Calu3 (cell line): ENCODE measurements around the gene MAP1LC3B. TPM values are rescaled to one million over a fixed set of nuclear protein-coding genes. Genes with fewer than 3 reads are reported as not detected.

Source experiments
- BruUV-seq: library from RNA; stranded (reverse); fragments of 400-500 nt; replicated peaks from 2 replicates; lab custom pipeline; 2021; lab: Mats Ljungman, UMichigan
- CTCF ChIA-PET: fragments of 300-600 bp; sonication (Branson Sonifier 250); formaldehyde crosslinking; loops from one replicate; lab custom pipeline; 2022; ENCODE audit warnings: antibody characterized with exemption; lab: Charles Lee
- DNase-seq: peaks from one replicate; pipeline ENCODE4 v3.0.0; 2022
- H3K27ac Mint-ChIP-seq: one replicate; pipeline ENCODE4 v1.8.0; 2022; ENCODE audit warnings: mixed read lengths; ENCODE audit not compliant: unreplicated experiment
- H3K27me3 Mint-ChIP-seq: one replicate; pipeline ENCODE4 v1.8.0; 2022; ENCODE audit warnings: mixed read lengths; ENCODE audit not compliant: unreplicated experiment
- H3K36me3 Mint-ChIP-seq: one replicate; pipeline ENCODE4 v1.8.0; 2022; ENCODE audit warnings: mild to moderate bottlenecking, moderate library complexity, mixed read lengths; ENCODE audit not compliant: insufficient read depth, unreplicated experiment
- H3K4me1 Mint-ChIP-seq: one replicate; pipeline ENCODE4 v1.8.0; 2022; ENCODE audit warnings: mild to moderate bottlenecking, low read depth, mixed read lengths; ENCODE audit not compliant: unreplicated experiment
- H3K4me3 Mint-ChIP-seq: one replicate; pipeline ENCODE4 v1.8.0; 2022; ENCODE audit warnings: mild to moderate bottlenecking, low read depth, moderate library complexity, mixed read lengths; ENCODE audit not compliant: unreplicated experiment
- H3K9me3 Mint-ChIP-seq: one replicate; pipeline ENCODE4 v1.8.0; 2022; ENCODE audit warnings: low read depth, mixed read lengths; ENCODE audit not compliant: unreplicated experiment
- CTCF ChIP-seq: fragments of 200-600 bp; IDR thresholded peaks from one replicate; pipeline ENCODE4 v1.8.0; 2022; ENCODE audit warnings: antibody characterized with exemption; ENCODE audit not compliant: unreplicated experiment
- intact Hi-C: fragments of 100-400 bp; cut with micrococcal nuclease; formaldehyde crosslinking; loops from one replicate; pipeline ENCODE4 v1.10.0; 2022; ENCODE audit not compliant: unreplicated experiment
- total RNA-seq: library from RNA; stranded (reverse); gene quantifications from 2 replicates; pipeline ENCODE4 v1.2.3, GENCODE V29; 2022

MAP1LC3B gene
- total RNA-seq, 1 experiment from 2014 or later, result 71.5 TPM

DNA sequence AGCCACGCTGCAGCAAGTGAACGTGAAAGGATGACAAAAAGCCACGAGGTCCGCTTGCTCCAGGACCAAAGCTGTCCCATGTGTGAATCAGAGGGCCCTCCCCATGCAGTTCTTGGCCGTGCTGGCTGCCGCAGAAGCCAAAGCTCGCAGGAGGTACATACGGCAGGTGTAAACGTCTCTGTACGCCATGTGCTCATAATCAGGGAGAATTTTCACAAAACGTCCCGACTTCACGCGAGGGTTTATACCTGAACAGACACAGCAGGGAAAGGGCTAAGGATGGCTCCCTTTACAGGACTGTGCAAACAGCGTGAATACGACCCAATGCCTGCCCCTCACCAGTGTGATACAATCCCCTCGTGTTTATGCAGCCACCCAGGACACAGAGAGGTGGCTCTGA, 33.9 kb upstream of the MAP1LC3B start:
- Mint-ChIP-seq H3K9me3 (no peaks in the 10 kb centered on the region), H3K4me1 (no peaks in the 10 kb centered on the region), H3K36me3 (peaks cover 6% of the 10 kb centered on the region), H3K4me3 (no peak overlapping the region), H3K27me3 (no peaks in the 10 kb centered on the region), H3K27ac (no peak overlapping the region)
- BruUV-seq, result no TSS peak
- DNase-seq, result no peak
- CTCF ChIA-PET, result no interaction called here
- intact Hi-C loops, result no loop called here
- TF ChIP-seq CTCF, result no peak

GRCh38 chr16:87358696-87359095, 33.4 kb upstream of the MAP1LC3B start:
- Mint-ChIP-seq H3K27ac (no peak overlapping the region), H3K4me1 (no peaks in the 10 kb centered on the region), H3K4me3 (no peak overlapping the region), H3K36me3 (peaks cover 6% of the 10 kb centered on the region), H3K27me3 (no peaks in the 10 kb centered on the region), H3K9me3 (no peaks in the 10 kb centered on the region)
- intact Hi-C loops, result no loop called here
- CTCF ChIA-PET, result no interaction called here
- DNase-seq, result no peak
- TF ChIP-seq CTCF, result no peak
- BruUV-seq, result no TSS peak

DNA sequence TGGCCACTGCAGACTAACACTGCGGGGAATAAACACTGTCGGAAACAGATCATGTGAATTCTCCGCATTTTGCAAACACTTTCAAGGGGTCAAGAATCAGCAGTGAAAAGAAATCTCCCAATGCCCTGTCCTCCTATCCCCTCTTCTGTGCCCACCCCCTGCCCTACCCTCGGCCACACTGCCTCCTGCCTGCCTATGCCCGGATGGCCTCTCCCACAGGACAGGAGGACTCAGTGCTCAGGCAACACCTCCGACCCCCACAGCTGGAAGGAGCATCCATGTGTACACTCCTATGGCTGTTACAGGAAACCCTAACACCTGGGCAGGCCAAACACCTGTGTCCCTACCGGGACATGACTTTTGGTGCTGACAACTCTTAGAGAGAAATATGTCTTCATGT, 33.0 kb upstream of the MAP1LC3B start:
- no TSS peak for BruUV-seq
- intact Hi-C loops, result no loop called here
- Mint-ChIP-seq H3K27ac (no peak overlapping the region), H3K36me3 (peaks cover 6% of the 10 kb centered on the region), H3K27me3 (no peaks in the 10 kb centered on the region), H3K9me3 (no peaks in the 10 kb centered on the region), H3K4me1 (no peaks in the 10 kb centered on the region), H3K4me3 (no peak overlapping the region)
- CTCF ChIA-PET, result no interaction called here
- TF ChIP-seq CTCF, result no peak
- DNase-seq, result no peak

DNA sequence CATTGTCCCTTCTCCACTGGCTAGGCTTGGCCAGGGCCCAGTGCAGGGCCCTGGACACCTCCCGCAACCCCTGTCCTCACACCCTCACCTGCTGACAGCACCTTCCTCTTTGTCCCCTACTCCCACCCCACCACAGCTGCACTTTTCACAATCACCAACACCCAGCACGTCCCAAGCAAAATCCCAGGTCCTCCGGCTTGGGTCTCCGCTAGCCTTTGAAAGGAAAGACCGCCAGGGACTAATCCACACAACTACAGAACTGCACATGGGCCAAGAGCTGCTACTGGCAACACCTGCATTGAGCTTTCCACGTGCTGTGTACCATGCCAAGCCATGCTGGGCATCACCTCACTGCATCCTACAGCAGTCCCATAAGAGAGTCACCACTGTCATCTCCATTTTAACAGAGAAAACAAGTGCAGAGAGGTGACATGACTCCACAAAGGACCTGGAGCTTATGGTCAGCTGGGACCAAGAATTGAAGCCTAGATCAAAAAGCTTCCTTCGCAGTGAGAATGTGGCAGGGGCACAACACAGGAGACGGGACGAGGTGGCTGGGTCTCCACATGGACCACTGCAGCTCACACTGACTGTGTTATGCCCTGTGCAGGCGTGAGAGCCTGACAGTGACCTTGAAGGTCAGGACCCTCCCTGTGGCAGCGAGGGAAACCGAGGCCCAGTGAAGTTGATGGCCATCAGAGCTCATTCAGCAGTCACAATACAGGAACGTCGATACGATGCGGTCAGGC, 31.1 kb upstream of the MAP1LC3B start:
- intact Hi-C loops, result no loop called here
- Mint-ChIP-seq H3K9me3 (no peaks in the 10 kb centered on the region), H3K4me1 (no peaks in the 10 kb centered on the region), H3K36me3 (peaks cover under 1% of the 10 kb centered on the region), H3K27me3 (no peaks in the 10 kb centered on the region), H3K27ac (no peak overlapping the region), H3K4me3 (no peak overlapping the region)
- BruUV-seq, result no TSS peak
- no peak for DNase-seq
- TF ChIP-seq CTCF, result no peak
- CTCF ChIA-PET, result no interaction called here
